HCT116 (cell line): ENCODE data around the gene NDUFAB1. TPM values are rescaled to one million over a fixed set of nuclear protein-coding genes. Genes with fewer than 3 reads are reported as not detected.

ENCODE experiments used
- ATAC-seq: fragments of 200-7000 bp; cut with Tn5 transposase; 2 replicates; pipeline ENCODE4 v1.9.1; 2020; ENCODE audit warnings: mild to moderate bottlenecking, moderate library complexity
- BruUV-seq: library from RNA; stranded (reverse); fragments of 400-500 nt; replicated peaks from 2 replicates; lab custom pipeline; 2021; lab: Mats Ljungman, UMichigan
- CTCF ChIA-PET: fragments of 300-600 bp; sonication (Branson Sonifier 250); formaldehyde crosslinking; loops from one replicate; lab custom pipeline; 2021; ENCODE audit warnings: antibody characterized with exemption; lab: Charles Lee
- POLR2A ChIA-PET: fragments of 300-600, 350-600 bp; sonication (Branson Sonifier 250); formaldehyde crosslinking; loops from one replicate; lab custom pipeline; 2021; ENCODE audit warnings: antibody characterized with exemption; lab: Charles Lee
- RAD21 ChIA-PET, 2 experiments: fragments of 300-600 bp; sonication (Branson Sonifier 250); formaldehyde crosslinking; loops; one replicate each; lab custom pipeline; 2023; ENCODE audit warnings: low total read pairs in 2 of 2; ENCODE audit not compliant: uncharacterized antibody in 2 of 2, unreplicated experiment in 2 of 2, low non-redundant PET in 1 of 2; lab: Charles Lee
- DNase-seq: peaks from one replicate; pipeline ENCODE4 v3.0.0-alpha.2; 2010; ENCODE audit warnings: low read depth, low spot score
- H2AFZ ChIP-seq: fragments of 200-600 bp; shearing (Covaris generic), sonication (generic); 2 replicates; pipeline ENCODE4 v1.6.1; 2017; ENCODE audit warnings: low read depth, mixed run types, mixed read lengths, antibody characterized with exemption, low read length; ENCODE audit not compliant: poor library complexity, severe bottlenecking
- H3K27ac ChIP-seq: 2 replicates; pipeline ENCODE4 v1.5.1; 2012; ENCODE audit warnings: low read depth, low read length
- H3K27me3 ChIP-seq: fragments of 200-600 bp; sonication (generic); 2 replicates; pipeline ENCODE4 v1.6.1; 2016; ENCODE audit warnings: mixed run types, low read length, mixed read lengths; ENCODE audit not compliant: insufficient read depth
- H3K36me3 ChIP-seq, 2 experiments: fragments of 200-500 bp in 1 of 2; fragments of 200-600 bp in 1 of 2; sonication (Bioruptor generic) in 1 of 2; sonication (generic) in 1 of 2; 2 replicates each; pipeline versions ENCODE4 v1.5.1 to v1.6.1; 2014 to 2016; ENCODE audit warnings: low read length in 2 of 2, inconsistent platforms in 1 of 2, mixed read lengths in 1 of 2, mixed run types in 1 of 2; ENCODE audit not compliant: insufficient read depth in 2 of 2, control insufficient read depth in 1 of 2
- H3K4me1 ChIP-seq, 2 experiments: fragments of 200-600 bp in 1 of 2; sonication (generic) in 1 of 2; 2 replicates each; pipeline versions ENCODE4 v1.5.1 to v1.6.1; 2012 to 2017; ENCODE audit warnings: low read length in 2 of 2, inconsistent platforms in 1 of 2, mild to moderate bottlenecking in 1 of 2, mixed read lengths in 1 of 2, mixed run types in 1 of 2, moderate library complexity in 1 of 2; ENCODE audit not compliant: insufficient read depth in 2 of 2, control insufficient read depth in 1 of 2
- H3K4me2 ChIP-seq: fragments of 200-600 bp; sonication (generic); 2 replicates; pipeline ENCODE4 v1.6.1; 2017; ENCODE audit warnings: mixed run types, low read length, mixed read lengths
- H3K4me3 ChIP-seq, 2 experiments: fragments of 200-600 bp in 1 of 2; sonication (generic) in 1 of 2; replicated peaks in 1 of 2; 2 replicates each; pipeline ENCODE4 v1.5.1; 2011 to 2016; ENCODE audit warnings: low read length in 2 of 2, control low read depth in 1 of 2, low read depth in 1 of 2, mild to moderate bottlenecking in 1 of 2, mixed read lengths in 1 of 2, mixed run types in 1 of 2
- H3K79me2 ChIP-seq: fragments of 200-600 bp; sonication (generic); 2 replicates; pipeline ENCODE4 v1.6.1; 2017; ENCODE audit warnings: mild to moderate bottlenecking, mixed run types, low read length, moderate library complexity, mixed read lengths; ENCODE audit not compliant: insufficient read depth
- H3K9ac ChIP-seq: fragments of 200-600 bp; sonication (generic); 2 replicates; pipeline ENCODE4 v1.6.1; 2016; ENCODE audit warnings: low read length, mixed read lengths
- H3K9me2 ChIP-seq: fragments of 200-600 bp; sonication (generic), shearing (Covaris generic); 2 replicates; pipeline ENCODE4 v1.6.1; 2017; ENCODE audit warnings: mixed run types, mild to moderate bottlenecking, moderate library complexity; ENCODE audit not compliant: insufficient read depth
- H3K9me3 ChIP-seq, 2 experiments: fragments of 200-500 bp in 1 of 2; fragments of 200-600 bp in 1 of 2; sonication (Bioruptor generic) in 1 of 2; sonication (generic) in 1 of 2; 2 replicates each; pipeline ENCODE4 v1.6.1; 2014 to 2017; ENCODE audit warnings: low read length in 2 of 2, mixed read lengths in 2 of 2, inconsistent platforms in 1 of 2, low read depth in 1 of 2, mild to moderate bottlenecking in 1 of 2, mixed run types in 1 of 2, moderate library complexity in 1 of 2; ENCODE audit not compliant: control insufficient read depth in 1 of 2, insufficient read depth in 1 of 2
- H4K20me1 ChIP-seq: fragments of 200-600 bp; sonication (generic), shearing (Covaris generic); 2 replicates; pipeline ENCODE4 v1.6.1; 2017; ENCODE audit warnings: mixed run types, mild to moderate bottlenecking, moderate library complexity; ENCODE audit not compliant: insufficient read depth
- CBX3 ChIP-seq: IDR thresholded peaks from 2 replicates; pipeline ENCODE4 v1.6.1; 2012; ENCODE audit warnings: low read depth
- CEBPB ChIP-seq: IDR thresholded peaks from 2 replicates; pipeline ENCODE4 v1.6.1; 2012; ENCODE audit warnings: low read depth
- ELF1 ChIP-seq: IDR thresholded peaks from 2 replicates; pipeline ENCODE4 v1.6.1; 2012; ENCODE audit warnings: low read depth, borderline replicate concordance
- EZH2 ChIP-seq: fragments of 200-600 bp; sonication (generic); IDR thresholded peaks from 2 replicates; pipeline ENCODE4 v1.6.1; 2017; ENCODE audit warnings: antibody characterized with exemption, mixed run types
- EZH2phosphoT487 ChIP-seq: fragments of 200-600 bp; IDR thresholded peaks from 2 replicates; pipeline ENCODE4 v1.6.1; 2018; ENCODE audit warnings: antibody characterized with exemption, borderline replicate concordance
- FOSL1 ChIP-seq: IDR thresholded peaks from 2 replicates; pipeline ENCODE4 v1.6.1; 2012; ENCODE audit warnings: low read depth
- JUND ChIP-seq: IDR thresholded peaks from 2 replicates; pipeline ENCODE4 v1.6.1; 2012
- POLR2A ChIP-seq: IDR thresholded peaks from 2 replicates; pipeline ENCODE4 v1.7.0; 2011; ENCODE audit warnings: borderline replicate concordance; ENCODE audit not compliant: insufficient read depth, insufficient read length; ENCODE audit errors: extremely low read depth
- RAD21 ChIP-seq: IDR thresholded peaks from 2 replicates; pipeline ENCODE4 v1.6.1; 2012; ENCODE audit warnings: low read depth, mild to moderate bottlenecking
- SIN3A ChIP-seq: IDR thresholded peaks from 2 replicates; pipeline ENCODE4 v1.6.1; 2012; ENCODE audit warnings: low read depth
- SP1 ChIP-seq: IDR thresholded peaks from 2 replicates; pipeline ENCODE4 v1.6.1; 2012; ENCODE audit warnings: low read depth
- SRF ChIP-seq: IDR thresholded peaks from 2 replicates; pipeline ENCODE4 v1.6.1; 2012; ENCODE audit warnings: low read depth
- TCF7L2 ChIP-seq: IDR thresholded peaks from 2 replicates; pipeline ENCODE4 v1.7.0; 2011; ENCODE audit warnings: borderline replicate concordance, inconsistent platforms; ENCODE audit not compliant: insufficient read depth, insufficient read length; ENCODE audit errors: extremely low read depth
- YY1 ChIP-seq: IDR thresholded peaks from 2 replicates; pipeline ENCODE4 v1.6.1; 2011; ENCODE audit warnings: low read length, low read depth, moderate library complexity, mild to moderate bottlenecking; ENCODE audit not compliant: insufficient replicate concordance; ENCODE audit errors: extremely low read depth
- ZFX ChIP-seq: fragments of 450-650 bp; IDR thresholded peaks from 2 replicates; pipeline ENCODE4 v1.6.1; 2017
- ZNF274 ChIP-seq: fragments of 200-500 bp; sonication (Bioruptor generic); IDR thresholded peaks from 2 replicates; pipeline ENCODE4 v1.6.1; 2014; ENCODE audit warnings: mild to moderate bottlenecking, low read depth, low read length, inconsistent platforms
- intact Hi-C: fragments of 100-400 bp; cut with micrococcal nuclease; formaldehyde crosslinking; loops from 2 replicates; pipeline ENCODE4 v1.10.0; 2022
- total RNA-seq: library from RNA; stranded (reverse); gene quantifications from one replicate; pipeline ENCODE4 v1.2.1, GENCODE V29; 2021; ENCODE audit not compliant: unreplicated experiment
- TF ChIP-seq, protein P1 (sequence below), 3 experiments: fragments of 200-600 bp in 1 of 3; sonication (generic) in 1 of 3; IDR thresholded peaks in 2 of 3; conservative IDR thresholded peaks in 1 of 3; 2 replicates each; pipeline ENCODE4 v1.5.1; 2012 to 2017; ENCODE audit warnings: low read depth in 2 of 3, low read length in 2 of 3, antibody characterized with exemption in 1 of 3, borderline replicate concordance in 1 of 3, control low read depth in 1 of 3, mild to moderate bottlenecking in 1 of 3, mixed read lengths in 1 of 3, mixed run types in 1 of 3, moderate library complexity in 1 of 3; ENCODE audit not compliant: insufficient read depth in 1 of 3
- TF ChIP-seq, protein P2 (sequence below): IDR thresholded peaks from 2 replicates; pipeline ENCODE4 v1.6.1; 2012; ENCODE audit warnings: low read depth
- TF ChIP-seq, protein P3 (sequence below): IDR thresholded peaks from 2 replicates; pipeline ENCODE4 v1.6.1; 2011; ENCODE audit warnings: mild to moderate bottlenecking, low read length, moderate library complexity; ENCODE audit not compliant: insufficient replicate concordance; ENCODE audit errors: extremely low read depth
- TF ChIP-seq, protein P4 (sequence below): IDR thresholded peaks from 2 replicates; pipeline ENCODE4 v1.6.1; 2012

Gene NDUFAB1
- total RNA-seq, 1 experiment from 2014 or later = 169 TPM

DNA sequence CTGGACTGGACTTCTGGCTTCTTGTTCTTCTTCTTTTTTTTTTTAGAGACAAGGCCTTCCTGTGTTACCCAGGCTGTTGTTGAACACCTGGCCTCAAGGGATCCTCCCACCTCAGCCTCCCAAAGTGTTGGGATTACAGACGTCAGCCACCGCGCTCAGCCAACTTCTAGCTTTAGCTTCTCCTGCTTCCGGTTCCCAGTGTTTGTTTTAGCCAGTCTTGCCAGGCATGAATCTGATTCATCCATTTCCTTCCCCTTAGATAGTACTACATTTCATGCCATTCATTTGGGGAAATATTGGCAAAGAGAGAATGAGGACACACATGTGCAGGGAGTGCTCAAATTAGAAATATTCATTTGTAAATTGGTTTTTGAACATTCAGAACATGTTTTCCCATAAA is 12.1 kb upstream of the NDUFAB1 start:
- H3K9me2 ChIP-seq = no peaks in the 10 kb centered on the region
- DNase-seq = no peak
- no peak for ATAC-seq
- H3K4me1 ChIP-seq = peaks cover 0 to 7% of the 10 kb centered on the region in 2 experiments; a peak in 1 of 4 replicates
- intact Hi-C loops = no loop called here
- H3K9ac ChIP-seq = no peak overlapping the region
- no peak overlapping the region for H3K4me2 ChIP-seq
- TF ChIP-seq, protein P1, sequence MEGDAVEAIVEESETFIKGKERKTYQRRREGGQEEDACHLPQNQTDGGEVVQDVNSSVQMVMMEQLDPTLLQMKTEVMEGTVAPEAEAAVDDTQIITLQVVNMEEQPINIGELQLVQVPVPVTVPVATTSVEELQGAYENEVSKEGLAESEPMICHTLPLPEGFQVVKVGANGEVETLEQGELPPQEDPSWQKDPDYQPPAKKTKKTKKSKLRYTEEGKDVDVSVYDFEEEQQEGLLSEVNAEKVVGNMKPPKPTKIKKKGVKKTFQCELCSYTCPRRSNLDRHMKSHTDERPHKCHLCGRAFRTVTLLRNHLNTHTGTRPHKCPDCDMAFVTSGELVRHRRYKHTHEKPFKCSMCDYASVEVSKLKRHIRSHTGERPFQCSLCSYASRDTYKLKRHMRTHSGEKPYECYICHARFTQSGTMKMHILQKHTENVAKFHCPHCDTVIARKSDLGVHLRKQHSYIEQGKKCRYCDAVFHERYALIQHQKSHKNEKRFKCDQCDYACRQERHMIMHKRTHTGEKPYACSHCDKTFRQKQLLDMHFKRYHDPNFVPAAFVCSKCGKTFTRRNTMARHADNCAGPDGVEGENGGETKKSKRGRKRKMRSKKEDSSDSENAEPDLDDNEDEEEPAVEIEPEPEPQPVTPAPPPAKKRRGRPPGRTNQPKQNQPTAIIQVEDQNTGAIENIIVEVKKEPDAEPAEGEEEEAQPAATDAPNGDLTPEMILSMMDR (IDR thresholded peaks at IDR 0.05 in 2 of 3, conservative IDR thresholded peaks at IDR 0.05 in 1 of 3; ENCODE audit: borderline replicate concordance in 1 of 3, insufficient read depth in 1 of 3, low read depth in 2 of 3, low read length in 2 of 3) = no peak
- TF ChIP-seq CBX3 (no peak), RAD21 (no peak), ZNF274 (no peak), YY1 (no peak), ZFX (no peak), JUND (no peak), CEBPB (no peak), SRF (no peak), ELF1 (no peak), SP1 (no peak), TCF7L2 (no peak), EZH2phosphoT487 (no peak), FOSL1 (no peak), POLR2A (no peak), EZH2 (no peak), SIN3A (no peak)
- TF ChIP-seq, protein P2, sequence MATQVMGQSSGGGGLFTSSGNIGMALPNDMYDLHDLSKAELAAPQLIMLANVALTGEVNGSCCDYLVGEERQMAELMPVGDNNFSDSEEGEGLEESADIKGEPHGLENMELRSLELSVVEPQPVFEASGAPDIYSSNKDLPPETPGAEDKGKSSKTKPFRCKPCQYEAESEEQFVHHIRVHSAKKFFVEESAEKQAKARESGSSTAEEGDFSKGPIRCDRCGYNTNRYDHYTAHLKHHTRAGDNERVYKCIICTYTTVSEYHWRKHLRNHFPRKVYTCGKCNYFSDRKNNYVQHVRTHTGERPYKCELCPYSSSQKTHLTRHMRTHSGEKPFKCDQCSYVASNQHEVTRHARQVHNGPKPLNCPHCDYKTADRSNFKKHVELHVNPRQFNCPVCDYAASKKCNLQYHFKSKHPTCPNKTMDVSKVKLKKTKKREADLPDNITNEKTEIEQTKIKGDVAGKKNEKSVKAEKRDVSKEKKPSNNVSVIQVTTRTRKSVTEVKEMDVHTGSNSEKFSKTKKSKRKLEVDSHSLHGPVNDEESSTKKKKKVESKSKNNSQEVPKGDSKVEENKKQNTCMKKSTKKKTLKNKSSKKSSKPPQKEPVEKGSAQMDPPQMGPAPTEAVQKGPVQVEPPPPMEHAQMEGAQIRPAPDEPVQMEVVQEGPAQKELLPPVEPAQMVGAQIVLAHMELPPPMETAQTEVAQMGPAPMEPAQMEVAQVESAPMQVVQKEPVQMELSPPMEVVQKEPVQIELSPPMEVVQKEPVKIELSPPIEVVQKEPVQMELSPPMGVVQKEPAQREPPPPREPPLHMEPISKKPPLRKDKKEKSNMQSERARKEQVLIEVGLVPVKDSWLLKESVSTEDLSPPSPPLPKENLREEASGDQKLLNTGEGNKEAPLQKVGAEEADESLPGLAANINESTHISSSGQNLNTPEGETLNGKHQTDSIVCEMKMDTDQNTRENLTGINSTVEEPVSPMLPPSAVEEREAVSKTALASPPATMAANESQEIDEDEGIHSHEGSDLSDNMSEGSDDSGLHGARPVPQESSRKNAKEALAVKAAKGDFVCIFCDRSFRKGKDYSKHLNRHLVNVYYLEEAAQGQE = no peak
- TF ChIP-seq, protein P3, sequence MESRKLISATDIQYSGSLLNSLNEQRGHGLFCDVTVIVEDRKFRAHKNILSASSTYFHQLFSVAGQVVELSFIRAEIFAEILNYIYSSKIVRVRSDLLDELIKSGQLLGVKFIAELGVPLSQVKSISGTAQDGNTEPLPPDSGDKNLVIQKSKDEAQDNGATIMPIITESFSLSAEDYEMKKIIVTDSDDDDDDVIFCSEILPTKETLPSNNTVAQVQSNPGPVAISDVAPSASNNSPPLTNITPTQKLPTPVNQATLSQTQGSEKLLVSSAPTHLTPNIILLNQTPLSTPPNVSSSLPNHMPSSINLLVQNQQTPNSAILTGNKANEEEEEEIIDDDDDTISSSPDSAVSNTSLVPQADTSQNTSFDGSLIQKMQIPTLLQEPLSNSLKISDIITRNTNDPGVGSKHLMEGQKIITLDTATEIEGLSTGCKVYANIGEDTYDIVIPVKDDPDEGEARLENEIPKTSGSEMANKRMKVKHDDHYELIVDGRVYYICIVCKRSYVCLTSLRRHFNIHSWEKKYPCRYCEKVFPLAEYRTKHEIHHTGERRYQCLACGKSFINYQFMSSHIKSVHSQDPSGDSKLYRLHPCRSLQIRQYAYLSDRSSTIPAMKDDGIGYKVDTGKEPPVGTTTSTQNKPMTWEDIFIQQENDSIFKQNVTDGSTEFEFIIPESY = no peak
- TF ChIP-seq, protein P4, sequence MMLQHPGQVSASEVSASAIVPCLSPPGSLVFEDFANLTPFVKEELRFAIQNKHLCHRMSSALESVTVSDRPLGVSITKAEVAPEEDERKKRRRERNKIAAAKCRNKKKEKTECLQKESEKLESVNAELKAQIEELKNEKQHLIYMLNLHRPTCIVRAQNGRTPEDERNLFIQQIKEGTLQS = no peak
- TF ChIP-seq, all 23 proteins: peak for 0
- no peaks in the 10 kb centered on the region for H3K27me3 ChIP-seq
- H3K27ac ChIP-seq = no peak overlapping the region
- no peaks in the 10 kb centered on the region for H3K79me2 ChIP-seq
- ChIA-PET CTCF (interaction anchor here (2.0 kb wide), 1 partner anchor 11 kb away, joined by 7 read pairs; the partner anchor contains the start of gene NDUFAB1), RAD21 (no interaction called here), POLR2A (no interaction called here)
- H3K36me3 ChIP-seq = peaks cover 3 to 17% of the 10 kb centered on the region in 2 experiments; a peak in 1 of 4 replicates
- H2AFZ ChIP-seq = no peak overlapping the region
- BruUV-seq = no TSS peak
- no peaks in the 10 kb centered on the region for H4K20me1 ChIP-seq
- no peaks in the 10 kb centered on the region for H3K9me3 ChIP-seq
- no peak overlapping the region for H3K4me3 ChIP-seq
